ENCODE data around the gene NDUFS4.

- TF ChIP-seq, protein P1, sequence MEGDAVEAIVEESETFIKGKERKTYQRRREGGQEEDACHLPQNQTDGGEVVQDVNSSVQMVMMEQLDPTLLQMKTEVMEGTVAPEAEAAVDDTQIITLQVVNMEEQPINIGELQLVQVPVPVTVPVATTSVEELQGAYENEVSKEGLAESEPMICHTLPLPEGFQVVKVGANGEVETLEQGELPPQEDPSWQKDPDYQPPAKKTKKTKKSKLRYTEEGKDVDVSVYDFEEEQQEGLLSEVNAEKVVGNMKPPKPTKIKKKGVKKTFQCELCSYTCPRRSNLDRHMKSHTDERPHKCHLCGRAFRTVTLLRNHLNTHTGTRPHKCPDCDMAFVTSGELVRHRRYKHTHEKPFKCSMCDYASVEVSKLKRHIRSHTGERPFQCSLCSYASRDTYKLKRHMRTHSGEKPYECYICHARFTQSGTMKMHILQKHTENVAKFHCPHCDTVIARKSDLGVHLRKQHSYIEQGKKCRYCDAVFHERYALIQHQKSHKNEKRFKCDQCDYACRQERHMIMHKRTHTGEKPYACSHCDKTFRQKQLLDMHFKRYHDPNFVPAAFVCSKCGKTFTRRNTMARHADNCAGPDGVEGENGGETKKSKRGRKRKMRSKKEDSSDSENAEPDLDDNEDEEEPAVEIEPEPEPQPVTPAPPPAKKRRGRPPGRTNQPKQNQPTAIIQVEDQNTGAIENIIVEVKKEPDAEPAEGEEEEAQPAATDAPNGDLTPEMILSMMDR (conservative IDR thresholded peaks at IDR 0.05): no peak
- no peak for TF ChIP-seq EZH2 (IDR thresholded peaks at IDR 0.05; ENCODE audit: low read depth)
These were observed 83.0 kb downstream of the NDUFS4 start for GRCh38 chr5:53643445-53643844.

All from PC-9 (cell line).